Smooth muscle cell (in vitro differentiated cells): ENCODE measurements around the gene NPPA. TPM values are rescaled to one million over a fixed set of nuclear protein-coding genes. Genes with fewer than 3 reads are reported as not detected.
"Not testable (repeated sequence)": the region's sequence is repeated elsewhere in the genome, so short reads cannot be mapped to it uniquely, and the experiment has no call there.

ENCODE experiments used
- DNase-seq: peaks from one replicate; lab custom pipeline; 2025; ENCODE audit not compliant: unreplicated experiment; lab: John Stamatoyannopoulos, UW
- H2AFZ ChIP-seq: fragments of 200-600 bp; sonication (generic); 2 replicates; pipeline ENCODE4 v1.6.0; 2016; ENCODE audit warnings: antibody characterized with exemption, low read depth, mild to moderate bottlenecking
- H3F3A ChIP-seq: fragments of 200-600 bp; sonication (generic); 2 replicates; pipeline ENCODE4 v1.6.0; 2017; ENCODE audit warnings: antibody characterized with exemption, low read depth
- H3K27ac ChIP-seq: fragments of 200-600 bp; sonication (generic); 2 replicates; pipeline ENCODE4 v1.5.1; 2016; ENCODE audit warnings: low read depth, mild to moderate bottlenecking
- H3K27me3 ChIP-seq: fragments of 200-600 bp; sonication (generic); 2 replicates; pipeline ENCODE4 v1.6.1; 2016; ENCODE audit warnings: low read depth, mild to moderate bottlenecking
- H3K36me3 ChIP-seq: fragments of 200-600 bp; sonication (generic); 2 replicates; pipeline ENCODE4 v1.5.1; 2016; ENCODE audit warnings: low read depth
- H3K4me1 ChIP-seq: fragments of 200-600 bp; sonication (generic); 2 replicates; pipeline ENCODE4 v1.5.1; 2016; ENCODE audit warnings: low read depth
- H3K4me2 ChIP-seq: fragments of 200-600 bp; sonication (generic); 2 replicates; pipeline ENCODE4 v1.6.0; 2016; ENCODE audit warnings: mild to moderate bottlenecking
- H3K4me3 ChIP-seq: fragments of 200-600 bp; sonication (generic); 2 replicates; pipeline ENCODE4 v1.5.1; 2016; ENCODE audit warnings: mild to moderate bottlenecking
- H3K79me2 ChIP-seq: fragments of 200-600 bp; sonication (generic); 2 replicates; pipeline ENCODE4 v1.6.0; 2016; ENCODE audit warnings: low read depth, mild to moderate bottlenecking
- H3K9ac ChIP-seq: fragments of 200-600 bp; sonication (generic); 2 replicates; pipeline ENCODE4 v1.6.0; 2016; ENCODE audit warnings: low read depth
- H3K9me3 ChIP-seq: fragments of 200-600 bp; sonication (generic); replicated peaks from 2 replicates; pipeline ENCODE4 v1.5.1; 2016; ENCODE audit warnings: low read depth
- H4K20me1 ChIP-seq: fragments of 200-600 bp; sonication (generic); 2 replicates; pipeline ENCODE4 v1.6.0; 2016; ENCODE audit warnings: low read depth
- CTCF ChIP-seq: fragments of 200-600 bp; sonication (generic); IDR thresholded peaks from 2 replicates; pipeline ENCODE4 v1.5.1; 2017; ENCODE audit warnings: borderline replicate concordance, mild to moderate bottlenecking, antibody characterized with exemption; ENCODE audit not compliant: insufficient read depth, poor library complexity, severe bottlenecking
- WGBS: methylation state at CpG from one replicate; pipeline ENCODE4 v1.1.7; 2016; ENCODE audit warnings: low lambda C conversion rate; 5-methylcytosine and 5-hydroxymethylcytosine counted together
- polyA plus RNA-seq: library from polyadenylated mRNA; unstranded; fragments of >200 nt; fragmentation: Nextera tagmentation; extraction: Ambion mirVana; gene quantifications from 2 replicates; pipeline ENCODE4 v1.2.1, GENCODE V29; 2016
- total RNA-seq: library from RNA; depleted of rRNA; stranded (reverse); fragments of >200 nt; gene quantifications from 2 replicates; pipeline ENCODE4 v1.2.3, GENCODE V29; 2014

NPPA gene
- total RNA-seq (not detected in 2 replicates), polyA plus RNA-seq (0.48 and 1.4 TPM in 2 replicates)

DNA sequence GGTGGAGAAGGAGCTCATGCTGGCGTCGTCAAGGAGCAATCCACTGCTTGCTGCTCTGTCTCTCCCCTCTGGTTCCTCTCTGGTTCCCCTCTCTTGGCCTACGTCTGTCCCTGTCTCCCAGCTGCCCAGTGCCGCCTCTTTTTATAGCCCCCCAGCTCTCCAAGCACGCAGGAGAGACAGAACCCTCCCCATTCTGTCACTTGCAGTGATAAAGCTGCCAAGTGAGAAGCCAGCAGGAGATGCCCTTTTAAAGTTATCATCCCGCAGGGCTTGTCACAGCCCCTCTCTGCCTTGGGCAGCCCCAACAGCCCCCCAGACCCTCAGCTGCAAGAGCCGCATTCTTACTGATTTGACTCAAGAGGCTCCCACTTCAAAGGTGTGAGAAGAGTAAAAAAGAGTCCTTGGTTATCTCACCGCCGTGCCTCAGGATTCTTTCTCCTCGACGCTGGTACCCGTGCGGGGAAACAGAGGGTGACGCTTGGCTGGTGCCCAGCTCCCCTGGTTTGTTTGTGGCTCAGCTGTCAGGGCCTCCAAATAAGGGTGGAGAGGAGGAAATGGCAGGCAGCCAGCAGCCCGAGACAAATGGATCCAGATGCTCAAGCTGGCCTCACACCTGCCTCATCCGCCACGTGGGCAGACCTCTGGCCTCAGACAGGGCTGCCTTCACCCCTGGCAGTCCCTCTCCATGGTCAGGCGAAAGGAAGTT, at the start of gene NPPA:
NPPA (minus strand) TSS at position 117 of the 706 bp plus-strand sequence; CDS start at position 18, 99 bp downstream.
- Histone ChIP-seq H3K79me2 (no peaks in the 10 kb centered on the region), H3K27me3 (no peaks in the 10 kb centered on the region), H3F3A (no peaks in the 10 kb centered on the region), H3K36me3 (no peaks in the 10 kb centered on the region), H3K4me2 (no peak within 1 kb of the TSS), H4K20me1 (peaks cover 28% of the 10 kb centered on the region), H3K4me1 (no peaks in the 10 kb centered on the region), H3K4me3 (no peak within 1 kb of the TSS), H3K9ac (no peak within 1 kb of the TSS), H2AFZ (no peak within 1 kb of the TSS), H3K9me3 (no peaks in the 10 kb centered on the region), H3K27ac (no peak within 1 kb of the TSS)
- DNase-seq, result no peak
- TF ChIP-seq CTCF, result no peak
- WGBS, result 92% methylated on average over 18 of the region's 18 CpGs

DNA sequence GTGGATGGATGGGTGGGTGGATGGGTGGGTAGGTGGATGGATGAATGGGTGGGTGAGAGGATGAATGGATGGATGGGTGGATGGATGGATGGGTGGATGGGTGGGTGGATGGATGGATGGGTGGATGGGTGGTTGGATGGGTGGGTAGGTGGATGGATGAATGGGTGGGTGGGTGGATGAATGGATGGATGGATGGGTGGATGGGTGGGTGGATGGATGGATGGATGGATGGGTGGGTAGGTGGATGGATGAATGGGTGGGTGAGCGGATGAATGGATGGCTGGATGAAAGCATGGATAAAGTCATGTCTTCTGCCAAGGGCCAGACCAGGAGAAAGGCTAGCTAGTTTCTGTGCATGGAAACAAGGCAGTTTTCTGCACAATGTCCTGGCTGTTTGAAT, 46.9 kb upstream of the NPPA start:
- WGBS, result no CpG with 5 or more reads among the region's 1 CpG
- not testable (repeated sequence) for H3K4me1 ChIP-seq, H3K27ac ChIP-seq, H3K9me3 ChIP-seq, H4K20me1 ChIP-seq, DNase-seq, H3K9ac ChIP-seq, H3K4me2 ChIP-seq, H2AFZ ChIP-seq, H3K36me3 ChIP-seq, H3K79me2 ChIP-seq, H3F3A ChIP-seq, H3K4me3 ChIP-seq
- H3K27me3 ChIP-seq, result peaks cover 16% of the 10 kb centered on the region

DNA sequence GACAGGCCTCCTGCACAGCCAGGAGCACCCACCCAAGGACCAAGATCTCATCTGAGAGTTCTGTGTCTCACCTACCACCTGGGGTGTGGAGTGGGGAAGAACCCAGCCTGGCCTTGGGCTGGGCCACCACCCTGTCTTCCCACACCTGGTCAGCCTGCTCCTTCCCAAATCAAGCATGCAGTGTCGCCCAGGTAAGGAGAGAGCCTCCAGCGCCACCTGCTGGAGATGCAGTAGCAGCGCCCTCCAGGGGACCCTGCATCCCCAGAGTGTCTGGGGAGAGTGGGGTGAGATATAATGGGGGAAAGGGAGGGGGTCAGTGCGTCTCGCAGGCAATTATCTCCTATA, 46.3 kb upstream of the NPPA start:
- TF ChIP-seq CTCF, result peak; percentile 87
- no peaks in the 10 kb centered on the region for H3K79me2 ChIP-seq
- H3K27ac ChIP-seq, result no peak overlapping the region
- no peaks in the 10 kb centered on the region for H3F3A ChIP-seq
- H3K36me3 ChIP-seq, result no peaks in the 10 kb centered on the region
- H3K4me1 ChIP-seq, result no peaks in the 10 kb centered on the region
- H3K4me2 ChIP-seq, result no peak overlapping the region
- H3K4me3 ChIP-seq, result no peak overlapping the region
- no peak overlapping the region for H2AFZ ChIP-seq
- H4K20me1 ChIP-seq, result no peaks in the 10 kb centered on the region
- H3K9ac ChIP-seq, result no peak overlapping the region
- H3K27me3 ChIP-seq, result peaks cover 10% of the 10 kb centered on the region
- peak; percentile 6 for DNase-seq
- H3K9me3 ChIP-seq, result no peaks in the 10 kb centered on the region
- WGBS, result 3% methylated on average over 5 of the region's 5 CpGs

GRCh38 chr1:11891433-11892186, 44.0 kb upstream of the NPPA start:
- no peaks in the 10 kb centered on the region for H3K36me3 ChIP-seq
- no peak overlapping the region for H2AFZ ChIP-seq
- H3K79me2 ChIP-seq, result no peaks in the 10 kb centered on the region
- no peaks in the 10 kb centered on the region for H3K9me3 ChIP-seq
- H3K27ac ChIP-seq, result no peak overlapping the region
- no peaks in the 10 kb centered on the region for H3K27me3 ChIP-seq
- H3F3A ChIP-seq, result no peaks in the 10 kb centered on the region
- H3K4me3 ChIP-seq, result no peak overlapping the region
- DNase-seq, result no peak
- H3K4me2 ChIP-seq, result no peak overlapping the region
- H3K4me1 ChIP-seq, result no peaks in the 10 kb centered on the region
- H4K20me1 ChIP-seq, result no peaks in the 10 kb centered on the region
- 90% methylated on average over 6 of the region's 6 CpGs for WGBS
- no peak for TF ChIP-seq CTCF
- no peak overlapping the region for H3K9ac ChIP-seq
